Stimulated activated CD8-positive, alpha-beta memory T cell treated with anti-CD3 and anti-CD28 coated beads, Interleukin-2, amount 100 ng/mL, for 1 hour (primary cell): ENCODE results near the gene MX2.

Experiments used
- DNase-seq, 2 donors: peaks; one replicate each; pipeline ENCODE4 v3.0.0-alpha.2; 2020; ENCODE audit warnings: low read depth in 2 of 2

The MX2 gene

GRCh38 chr21:41387042-41387819 is 25.4 kb downstream of the MX2 start:
- no peak for DNase-seq

- no peak for DNase-seq
Observed at GRCh38 chr21:41387824-41388223, 26.0 kb downstream of the MX2 start.

- DNase-seq: no peak
Observed at GRCh38 chr21:41388259-41388658, 26.4 kb downstream of the MX2 start.

GRCh38 chr21:41390043-41390639 is 28.3 kb downstream of the MX2 start:
- DNase-seq: no peak

- DNase-seq: no peak
Observed at GRCh38 chr21:41393876-41394465, 32.1 kb downstream of the MX2 start.

- no peak for DNase-seq
Observed at GRCh38 chr21:41396558-41397075, 34.8 kb downstream of the MX2 start.

- no peak for DNase-seq
Observed at GRCh38 chr21:41397471-41397891, 35.7 kb downstream of the MX2 start.

GRCh38 chr21:41398251-41398650 is 36.4 kb downstream of the MX2 start:
- no peak for DNase-seq

GRCh38 chr21:41398831-41399230 is 37.0 kb downstream of the MX2 start:
- DNase-seq: no peak

GRCh38 chr21:41399246-41399800 is 37.5 kb downstream of the MX2 start:
- DNase-seq: no peak

GRCh38 chr21:41402231-41402630 is 40.4 kb downstream of the MX2 start:
- no peak for DNase-seq

- DNase-seq: no peak
Observed at GRCh38 chr21:41402796-41403195, 41.0 kb downstream of the MX2 start.

GRCh38 chr21:41403331-41403730 is 41.5 kb downstream of the MX2 start:
- DNase-seq: no peak

GRCh38 chr21:41403966-41404365 is 42.1 kb downstream of the MX2 start:
- DNase-seq: no peak

GRCh38 chr21:41405321-41405720 is 43.5 kb downstream of the MX2 start:
- no peak for DNase-seq

GRCh38 chr21:41406340-41406739 is 44.5 kb downstream of the MX2 start:
- DNase-seq: no peak

- no peak for DNase-seq
Observed at GRCh38 chr21:41407541-41408460, 46.0 kb downstream of the MX2 start.

- no peak for DNase-seq
Observed at GRCh38 chr21:41410361-41410760, 48.5 kb downstream of the MX2 start.

GRCh38 chr21:41410767-41411448 is 49.1 kb downstream of the MX2 start:
- no peak for DNase-seq

- no peak for DNase-seq
Observed at GRCh38 chr21:41411449-41412089, 49.7 kb downstream of the MX2 start.
